HepG2 (cell line): ENCODE results near the gene CD209. TPM values are rescaled to one million over a fixed set of nuclear protein-coding genes. Genes with fewer than 3 reads are reported as not detected.
"Not testable (repeated sequence)": the region's sequence is repeated elsewhere in the genome, so short reads cannot be mapped to it uniquely, and the experiment has no call there.

ENCODE experiments used
- ATAC-seq: fragments of 200-7000 bp; cut with Tn5 transposase; 3 replicates; pipeline ENCODE4 v1.9.1; 2020; ENCODE audit warnings: mild to moderate bottlenecking, moderate library complexity
- BruUV-seq: library from RNA; stranded (reverse); fragments of 400-500 nt; replicated peaks from 2 replicates; lab custom pipeline; 2021; lab: Mats Ljungman, UMichigan
- CTCF ChIA-PET: fragments of 300-600 bp; formaldehyde crosslinking; extraction: SDS; loops from one replicate; lab custom pipeline; 2021; ENCODE audit warnings: low total read pairs, inconsistent platforms, low intra/inter-chr PET ratio; lab: Yijun Ruan, JAX
- POLR2A ChIA-PET: fragments of 350-600 bp; sonication (Branson Sonifier 250); formaldehyde crosslinking; loops from one replicate; lab custom pipeline; 2020; ENCODE audit warnings: antibody characterized with exemption, inconsistent platforms; lab: Yijun Ruan, JAX
- DNase-seq: peaks from one replicate; pipeline ENCODE4 v3.0.0-alpha.2; 2015; ENCODE audit warnings: low spot score
- FAIRE-seq: peaks from 3 replicates; lab custom pipeline; 2011; peaks lifted over from hg19 to GRCh38; lab: Jason Lieb, UNC
- H2AFZ ChIP-seq: one replicate; pipeline ENCODE4 v1.6.1; 2011; ENCODE audit warnings: low read length, inconsistent platforms
- H3K27ac ChIP-seq: fragments of 300-600 bp; 3 replicates; pipeline ENCODE4 v1.8.0; 2011; ENCODE audit warnings: mixed run types, mild to moderate bottlenecking, mixed read lengths, low read length, inconsistent platforms; ENCODE audit not compliant: insufficient read depth; ENCODE audit errors: extremely low read length
- H3K27me3 ChIP-seq, 2 experiments: fragments of 200-600 bp in 1 of 2; 2 replicates in 1 of 2; 3 replicates in 1 of 2; pipeline versions ENCODE4 v1.6.0 to v1.8.0; 2011; ENCODE audit warnings: low read length in 2 of 2, mild to moderate bottlenecking in 2 of 2, moderate library complexity in 2 of 2, inconsistent platforms in 1 of 2; ENCODE audit not compliant: insufficient read depth in 2 of 2, control insufficient read depth in 1 of 2
- H3K36me3 ChIP-seq, 2 experiments: fragments of 200-600 bp in 1 of 2; replicated peaks in 1 of 2; 2 replicates in 1 of 2; 3 replicates in 1 of 2; pipeline versions ENCODE4 v1.5.1 to v1.8.0; 2011; ENCODE audit warnings: low read length in 2 of 2, inconsistent platforms in 1 of 2; ENCODE audit not compliant: insufficient read depth in 2 of 2, control insufficient read depth in 1 of 2
- H3K4me1 ChIP-seq: 2 replicates; pipeline ENCODE4 v1.5.1; 2012; ENCODE audit warnings: low read length, inconsistent platforms; ENCODE audit not compliant: insufficient read depth
- H3K4me2 ChIP-seq: 2 replicates; pipeline ENCODE4 v1.6.0; 2011; ENCODE audit warnings: low read depth, low read length, inconsistent platforms
- H3K4me3 ChIP-seq, 3 experiments: fragments of 200-600 bp in 1 of 3; sonication (generic), shearing (Covaris generic) in 1 of 3; replicated peaks in 1 of 3; 2 replicates each; pipeline ENCODE4 v1.5.1; 2011 to 2016; ENCODE audit warnings: low read length in 3 of 3, inconsistent platforms in 2 of 3, low read depth in 2 of 3, mild to moderate bottlenecking in 2 of 3, control low read depth in 1 of 3, mixed read lengths in 1 of 3; ENCODE audit not compliant: insufficient read depth in 1 of 3
- H3K79me2 ChIP-seq: one replicate; pipeline ENCODE4 v1.6.1; 2011; ENCODE audit warnings: low read length, inconsistent platforms; ENCODE audit not compliant: insufficient read depth
- H3K9ac ChIP-seq: 2 replicates; pipeline ENCODE4 v1.6.0; 2011; ENCODE audit warnings: mild to moderate bottlenecking, low read depth, low read length, inconsistent platforms; ENCODE audit not compliant: insufficient read depth
- H3K9me3 ChIP-seq: 2 replicates; pipeline ENCODE4 v1.5.1; 2012; ENCODE audit warnings: mild to moderate bottlenecking, low read length
- H4K20me1 ChIP-seq: 2 replicates; pipeline ENCODE4 v1.6.0; 2011; ENCODE audit warnings: inconsistent platforms, mild to moderate bottlenecking, low read length, moderate library complexity; ENCODE audit not compliant: insufficient read depth
- ATF2 ChIP-seq: sonication (generic); formaldehyde crosslinking; IDR thresholded peaks from 2 replicates; pipeline ENCODE4 v1.4.0; 2020; ENCODE audit warnings: missing genetic modification reagents
- BATF2 ChIP-seq: sonication (generic); formaldehyde crosslinking; IDR thresholded peaks from 2 replicates; pipeline ENCODE4 v1.8.0; 2022; ENCODE audit warnings: mild to moderate bottlenecking, missing genetic modification reagents, moderate library complexity
- MTF2 ChIP-seq: sonication (generic); formaldehyde crosslinking; IDR thresholded peaks from 2 replicates; pipeline ENCODE4 v1.5.0; 2020; ENCODE audit warnings: missing genetic modification reagents, borderline replicate concordance
- NAIF1 ChIP-seq: sonication (generic); formaldehyde crosslinking; IDR thresholded peaks from 2 replicates; pipeline ENCODE4 v1.5.0; 2020; ENCODE audit warnings: mild to moderate bottlenecking, missing genetic modification reagents, borderline replicate concordance
- SP2 ChIP-seq: sonication (generic); formaldehyde crosslinking; IDR thresholded peaks from 2 replicates; pipeline ENCODE4 v1.5.1; 2020; ENCODE audit warnings: mild to moderate bottlenecking, missing genetic modification reagents
- TERF1 ChIP-seq: sonication (generic); formaldehyde crosslinking; IDR thresholded peaks from 2 replicates; pipeline ENCODE4 v1.8.0; 2022; ENCODE audit warnings: mild to moderate bottlenecking, missing genetic modification reagents, moderate library complexity
- ZBTB8A ChIP-seq: sonication (generic); formaldehyde crosslinking; IDR thresholded peaks from 2 replicates; pipeline ENCODE4 v1.4.0; 2020; ENCODE audit warnings: mild to moderate bottlenecking, low read depth, missing genetic modification reagents, borderline replicate concordance
- ZNF296 ChIP-seq: sonication (generic); formaldehyde crosslinking; conservative IDR thresholded peaks from 2 replicates; pipeline ENCODE4 v1.5.0; 2020; ENCODE audit warnings: mild to moderate bottlenecking, missing genetic modification reagents
- ZNF329 ChIP-seq: sonication (generic); formaldehyde crosslinking; IDR thresholded peaks from 2 replicates; pipeline ENCODE4 v1.9.0; 2021; ENCODE audit warnings: low read depth, mild to moderate bottlenecking, missing genetic modification reagents
- ZNF597 ChIP-seq: sonication (generic); formaldehyde crosslinking; IDR thresholded peaks from 2 replicates; pipeline ENCODE4 v1.5.0; 2020; ENCODE audit warnings: missing genetic modification reagents
- WGBS: methylation state at CpG from one replicate; pipeline ENCODE4 v1.1.6; 2017; ENCODE audit warnings: low lambda C conversion rate; 5-methylcytosine and 5-hydroxymethylcytosine counted together
- in situ Hi-C: cut with HindIII; loops from 2 replicates; pipeline ENCODE4 v1.10.0; 2017; ENCODE audit warnings: low pct_unique_long_range_greater_than_20kb; ENCODE audit not compliant: extremely low pct_ligation_motif_present
- intact Hi-C: fragments of 100-400 bp; cut with micrococcal nuclease; formaldehyde crosslinking; loops from one replicate; pipeline ENCODE4 v1.10.0; 2022; ENCODE audit not compliant: unreplicated experiment
- polyA plus RNA-seq, 8 experiments: library from polyadenylated mRNA; depleted of rRNA in 3 of 8; stranded (reverse) in 7 of 8; unstranded in 1 of 8; fragments of >200 nt; fragmentation: Illumina TruSeq in 4 of 8; extraction: Trizol in 4 of 8; gene quantifications; 2 replicates each; pipeline versions ENCODE4 v1.2.1 to v1.2.3, GENCODE V29; 2011 to 2016; ENCODE audit warnings: low read depth in 4 of 8, missing spikeins in 1 of 8, mixed read lengths in 1 of 8; ENCODE audit not compliant: insufficient read depth in 1 of 8
- total RNA-seq, 5 experiments: library from RNA; depleted of rRNA; stranded (reverse); fragments of >200 nt; fragmentation: Illumina TruSeq; extraction: Trizol; gene quantifications; 2 replicates each; pipeline ENCODE4 v1.2.3, GENCODE V29; 2016; ENCODE audit warnings: low read depth in 1 of 5

The CD209 gene
- total and polyA plus RNA-seq, 2 of the 13 experiments (the other 11 are each of a cell fraction or from before 2014, with no cell fraction given) = not detected

GRCh38 chr19:7792701-7793100, 45.4 kb upstream of the CD209 start:
- H3K4me1 ChIP-seq, DNase-seq, BruUV-seq, H3K4me3 ChIP-seq, H4K20me1 ChIP-seq, H3K79me2 ChIP-seq, H3K36me3 ChIP-seq, intact Hi-C loops, H3K9me3 ChIP-seq, H3K4me2 ChIP-seq, CTCF ChIA-PET, ATAC-seq, H3K27ac ChIP-seq, H3K9ac ChIP-seq, POLR2A ChIA-PET, H2AFZ ChIP-seq, FAIRE-seq: not testable (repeated sequence)
- WGBS = 44% methylated on average over 7 of the region's 7 CpGs
- in situ Hi-C loops = loop anchor here (10.0 kb wide), 2 partner anchors 108 to 228 kb away; partner anchors contain the start of gene TRAPPC5
- H3K27me3 ChIP-seq = peaks cover 2 to 39% of the 10 kb centered on the region in 2 experiments

GRCh38 chr19:7792281-7792680, 44.9 kb upstream of the CD209 start:
- Histone ChIP-seq H3K36me3 (no peaks in the 10 kb centered on the region), H3K4me2 (no peak overlapping the region), H3K9ac (no peak overlapping the region), H3K27me3 (peaks cover 2 to 39% of the 10 kb centered on the region in 2 experiments), H4K20me1 (no peaks in the 10 kb centered on the region), H3K4me1 (no peaks in the 10 kb centered on the region), H2AFZ (no peak overlapping the region), H3K27ac (no peak overlapping the region), H3K79me2 (no peaks in the 10 kb centered on the region), H3K4me3 (no peak overlapping the region), H3K9me3 (no peaks in the 10 kb centered on the region)
- BruUV-seq = no TSS peak
- POLR2A ChIA-PET = no interaction called here
- no peak for TF ChIP-seq ZBTB8A (CRISPR knock-in tag)
- TF ChIP-seq ATF2 (CRISPR knock-in tag) = no peak
- no peak for TF ChIP-seq ZNF296
- no peak for TF ChIP-seq ZNF597
- no peak for TF ChIP-seq TERF1
- no peak for TF ChIP-seq MTF2
- TF ChIP-seq NAIF1 (CRISPR knock-in tag) = no peak
- no peak for TF ChIP-seq ZNF329 (CRISPR knock-in tag)
- no peak for TF ChIP-seq BATF2
- no peak for TF ChIP-seq SP2 (CRISPR knock-in tag)
- FAIRE-seq (no peak), ATAC-seq (no peak), DNase-seq (no peak)
- WGBS = 29% methylated on average over 7 of the region's 7 CpGs
- CTCF ChIA-PET = no interaction called here
- in situ Hi-C loops (loop anchor here (10.0 kb wide), 2 partner anchors 107 to 227 kb away; partner anchors contain the start of gene TRAPPC5), intact Hi-C loops (no loop called here)
